ENCODE results near the gene GOLPH3L.
"Not testable (repeated sequence)": the region's sequence is repeated elsewhere in the genome, so short reads cannot be mapped to it uniquely, and the experiment has no call there.

GOLPH3L gene

DNA sequence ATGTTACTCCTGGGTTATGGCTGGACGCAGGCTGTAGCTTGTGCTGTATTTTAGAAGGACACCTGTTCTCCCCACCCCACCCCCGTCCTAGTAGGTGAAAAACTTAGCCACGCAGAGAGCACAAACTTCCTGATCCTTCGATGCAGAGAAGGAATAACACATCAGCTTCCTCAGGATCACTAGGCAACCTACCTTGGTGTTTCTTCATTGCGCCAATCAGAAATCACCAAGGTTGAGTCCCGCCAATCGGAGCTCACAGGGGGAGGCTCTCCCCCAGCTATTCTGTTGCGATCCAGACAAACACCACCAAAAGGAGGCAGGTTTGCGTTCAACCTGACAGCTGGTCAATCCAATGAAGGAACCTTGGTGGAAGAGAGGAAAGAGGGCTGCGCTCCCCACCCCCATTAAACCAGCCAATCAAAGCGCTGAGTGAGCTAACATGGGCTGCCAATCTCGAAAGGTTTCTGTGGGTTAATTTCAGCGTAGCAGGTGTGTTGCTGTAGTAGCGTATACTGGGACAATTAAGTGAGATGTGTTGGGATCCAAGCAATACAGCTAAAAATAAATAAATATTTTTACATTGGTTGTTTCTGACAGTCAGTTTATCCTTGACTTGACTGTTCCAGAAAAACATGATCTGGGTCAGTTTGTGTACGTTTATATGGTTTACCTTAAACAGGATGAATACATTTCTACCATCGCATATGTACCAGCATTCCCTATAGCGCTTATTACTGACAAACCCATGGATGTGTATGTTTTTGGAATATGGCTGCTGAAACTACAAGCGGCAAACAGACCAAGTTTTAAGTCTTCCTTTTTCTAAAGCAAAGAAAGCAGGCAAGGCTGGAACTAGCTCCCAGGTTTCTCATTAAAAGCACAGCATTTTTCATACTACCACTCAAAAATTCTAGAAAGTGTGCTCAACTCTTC lies at the start of gene GOLPH3L:
Gene GOLPH3L, minus strand, starts transcription at position 160 of the 933 bp plus-strand sequence. CDS start 2,316 bp downstream, outside the sequence.
- peak; percentile 35 to 100 (median 89) for DNase-seq

DNA sequence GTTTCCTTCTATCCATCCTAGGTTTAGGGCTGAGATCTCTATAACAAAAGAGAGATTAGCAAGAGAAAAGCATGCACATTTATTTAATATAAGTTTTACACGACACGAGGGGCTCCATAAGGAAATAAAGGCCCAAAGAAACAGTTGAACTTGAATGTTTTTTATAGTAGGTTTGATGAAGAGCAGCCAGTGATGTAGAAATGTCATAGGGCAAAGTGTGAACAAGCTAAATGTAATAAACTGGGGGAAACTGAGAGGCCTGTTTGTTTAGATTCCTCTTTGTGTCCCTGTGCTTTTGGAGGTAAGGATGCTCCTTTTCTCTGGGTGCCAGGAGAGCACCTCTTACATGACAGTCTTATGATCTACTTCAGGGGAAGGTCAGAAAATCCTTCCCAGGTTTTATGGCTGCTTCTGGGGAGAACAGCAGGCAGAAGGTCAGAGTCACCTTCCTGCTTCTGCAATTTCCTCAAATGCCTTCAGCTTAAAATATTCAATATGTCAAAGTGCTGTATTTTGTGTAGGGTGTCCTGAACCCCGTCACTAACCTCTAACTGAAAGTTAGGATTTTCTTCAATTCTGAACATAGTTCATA lies 33.3 kb upstream of the GOLPH3L start:
- no peak for DNase-seq

DNA sequence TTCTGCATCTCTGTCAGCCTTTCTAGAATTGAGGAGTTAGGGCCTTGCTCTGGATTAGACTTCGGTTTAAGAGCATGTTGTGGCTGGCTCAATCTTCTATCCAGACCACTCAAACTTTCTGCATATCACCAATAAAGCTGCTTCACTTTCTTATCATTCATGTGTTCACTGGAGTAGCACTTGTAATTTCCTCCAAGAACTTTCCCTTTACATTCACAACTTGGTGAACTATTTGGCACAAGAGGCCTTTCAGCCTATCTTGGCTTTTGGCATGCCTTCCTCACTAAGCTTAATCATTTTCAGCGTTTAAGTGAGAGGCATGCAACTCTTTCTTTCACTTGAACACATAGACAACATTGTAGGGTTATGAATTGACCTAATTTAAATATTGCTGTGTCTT lies 27.4 kb upstream of the GOLPH3L start:
- DNase-seq: no peak

DNA sequence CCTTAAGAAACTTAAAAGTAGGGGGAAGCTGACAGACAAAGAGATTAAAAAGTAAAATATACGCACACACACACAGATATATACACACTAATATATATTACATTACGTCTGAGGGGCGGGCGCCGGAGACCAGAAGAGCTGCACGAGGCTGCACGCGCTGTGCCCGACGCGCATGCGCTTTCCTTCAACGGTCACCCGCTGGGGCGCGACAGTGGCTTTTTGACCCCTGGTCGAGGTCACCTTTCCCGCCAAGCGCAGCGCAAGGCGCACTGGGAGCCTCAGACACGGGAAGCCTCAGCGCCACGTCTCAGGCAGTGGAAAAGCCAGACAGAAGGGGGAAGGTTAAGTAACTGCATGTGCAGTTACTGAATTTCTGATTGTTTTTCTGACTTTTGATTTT lies 23.7 kb upstream of the GOLPH3L start, which contains the start of gene HORMAD1:
Gene HORMAD1, minus strand, starts transcription at position 193 of the 400 bp plus-strand sequence. CDS start 1,390 bp downstream, outside the sequence.
- DNase-seq: no peak

DNA sequence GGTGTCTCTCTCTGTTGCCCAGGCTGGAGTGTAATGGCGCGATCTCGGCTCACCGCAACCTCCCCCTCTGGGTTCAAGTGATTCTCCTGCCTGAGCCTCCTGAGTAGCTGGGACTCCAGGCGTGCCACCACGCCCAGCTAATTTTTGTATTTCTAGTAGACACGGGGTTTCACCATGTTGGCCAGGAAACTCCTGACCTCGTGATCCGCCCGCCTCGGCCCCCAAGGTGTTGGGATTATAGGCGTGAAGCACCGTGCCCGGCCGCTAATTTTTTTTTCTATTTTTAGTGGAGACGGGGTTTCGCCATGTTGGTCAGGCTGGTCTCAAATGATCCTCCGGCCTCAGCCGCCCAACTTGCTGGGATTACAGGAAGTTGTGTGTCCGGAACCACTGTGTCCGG lies 23.1 kb upstream of the GOLPH3L start:
- no peak for DNase-seq

DNA sequence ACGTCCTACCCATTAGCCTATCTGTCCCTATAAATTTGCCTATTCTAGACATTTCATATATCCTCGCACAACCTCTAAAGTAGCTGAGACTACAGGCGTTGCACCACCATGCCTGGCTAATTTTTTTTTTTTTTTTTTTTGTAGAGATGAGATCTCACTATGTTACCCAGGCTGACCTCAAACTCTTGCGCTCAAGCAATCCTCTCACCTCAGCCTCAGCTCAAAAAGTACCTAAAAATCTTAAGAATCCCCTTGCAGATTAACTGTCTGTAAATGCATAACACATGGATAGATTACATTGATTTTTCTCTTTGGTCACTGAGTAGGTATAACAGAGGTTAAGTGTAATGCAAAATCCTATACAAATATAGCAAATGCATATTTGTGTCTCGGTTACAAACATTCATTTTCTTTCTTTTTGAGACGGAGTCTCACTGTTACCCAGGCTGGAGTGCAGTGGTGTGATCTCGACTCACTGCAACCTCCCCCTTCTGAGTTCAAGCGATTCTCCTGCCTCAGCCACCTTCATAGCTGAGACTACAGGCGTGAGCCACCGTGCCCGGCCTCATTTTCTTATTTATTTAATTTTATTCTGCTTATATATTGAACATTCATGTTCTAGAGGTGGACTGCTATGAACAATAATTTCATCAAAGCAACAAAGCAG lies 21.4 kb upstream of the GOLPH3L start:
- DNase-seq: no peak

DNA sequence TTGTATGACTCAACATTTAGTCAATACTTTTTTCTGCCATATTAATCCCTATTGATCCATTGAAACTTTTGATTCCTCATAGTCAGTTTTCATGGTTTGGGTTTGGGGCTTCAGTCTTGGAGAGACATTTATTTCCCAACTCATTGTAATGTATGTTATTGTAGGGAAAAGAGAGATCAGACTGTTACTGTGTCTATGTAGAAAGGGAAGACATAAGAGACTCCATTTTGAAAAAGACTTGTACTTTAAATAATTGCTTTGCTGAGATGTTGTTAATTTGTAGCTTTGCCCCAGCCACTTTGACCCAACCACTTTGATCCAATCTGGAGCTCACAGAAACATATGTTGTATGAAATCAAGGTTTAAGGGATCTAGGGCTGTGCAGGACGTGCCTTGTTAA lies 12.1 kb upstream of the GOLPH3L start:
- DNase-seq: not testable (repeated sequence)

DNA sequence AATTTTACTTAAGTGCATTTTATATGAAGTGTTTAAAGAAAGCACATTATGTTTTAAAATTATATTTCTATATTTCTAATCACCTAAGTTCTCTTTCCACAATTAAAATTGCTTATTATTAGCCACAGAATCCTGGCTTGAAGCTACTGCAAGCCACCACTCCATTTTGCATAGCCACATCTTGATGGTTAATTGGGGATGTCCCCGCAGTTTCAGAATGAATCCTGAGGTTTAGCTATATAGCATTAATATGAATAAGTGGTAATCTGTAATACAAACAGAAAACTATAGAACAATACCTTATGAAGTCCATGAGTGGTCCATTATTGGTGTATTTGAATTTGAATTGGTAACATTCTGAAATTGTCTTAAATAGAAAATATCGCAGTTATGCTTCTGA lies 11.6 kb upstream of the GOLPH3L start:
- DNase-seq: no peak

DNA sequence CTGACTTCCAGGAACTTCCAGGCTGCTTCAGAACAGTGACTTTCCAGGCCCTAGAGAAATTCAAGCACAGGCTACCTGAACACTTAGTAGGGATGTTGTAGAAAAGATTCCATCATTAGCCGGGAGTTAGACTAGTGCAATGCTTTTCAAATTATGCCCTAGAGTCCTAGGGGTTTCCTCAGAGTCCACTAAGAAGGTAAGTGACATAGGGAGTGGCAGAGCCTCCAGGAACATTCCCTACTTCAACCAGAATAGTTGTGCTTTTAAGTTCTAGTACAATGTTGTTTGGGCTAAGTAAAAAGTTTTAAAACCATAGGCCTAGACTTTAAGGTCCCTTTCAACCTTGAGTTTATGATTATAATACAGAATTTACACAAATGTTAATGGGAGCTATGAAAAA lies 9.1 kb upstream of the GOLPH3L start:
- no peak for DNase-seq

DNA sequence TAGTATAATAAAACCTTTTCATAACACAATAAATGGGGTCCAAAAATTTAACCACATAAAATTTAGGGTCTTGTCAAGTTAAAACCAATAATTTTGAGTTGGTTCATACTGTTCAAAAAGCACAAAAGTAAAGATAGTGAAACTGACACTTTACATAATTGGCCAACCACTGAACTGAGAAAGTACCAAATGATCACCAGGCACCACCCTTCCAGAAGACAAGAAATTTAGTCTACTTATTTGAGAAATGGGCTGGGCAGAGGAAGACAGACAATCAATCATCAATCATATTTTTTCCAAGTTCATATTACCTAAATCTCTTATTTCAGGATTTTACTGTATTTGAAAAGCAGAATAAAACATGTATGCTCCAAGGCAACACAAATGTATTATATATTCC lies 6.5 kb upstream of the GOLPH3L start:
- no peak for DNase-seq

DNA sequence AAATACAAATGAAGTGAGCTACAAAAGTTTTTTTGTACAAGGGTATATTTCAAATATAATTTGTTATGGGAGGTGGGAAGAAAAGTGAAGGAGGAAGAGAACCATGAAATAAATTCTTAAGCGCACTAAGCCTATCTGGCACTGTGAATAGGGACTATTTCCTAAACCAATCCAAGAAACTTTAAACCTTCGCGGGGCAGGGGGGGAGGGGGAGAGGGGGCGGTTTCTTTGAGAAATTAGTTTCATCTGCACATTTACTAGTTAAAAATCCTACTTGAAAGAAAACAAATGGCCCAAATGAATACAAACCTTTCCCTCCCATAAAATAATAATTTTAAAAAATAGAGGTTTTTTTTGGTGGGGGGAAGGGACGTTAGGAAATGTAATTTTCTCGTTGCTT lies 364 bp downstream of the GOLPH3L start:
- no peak for DNase-seq

DNA sequence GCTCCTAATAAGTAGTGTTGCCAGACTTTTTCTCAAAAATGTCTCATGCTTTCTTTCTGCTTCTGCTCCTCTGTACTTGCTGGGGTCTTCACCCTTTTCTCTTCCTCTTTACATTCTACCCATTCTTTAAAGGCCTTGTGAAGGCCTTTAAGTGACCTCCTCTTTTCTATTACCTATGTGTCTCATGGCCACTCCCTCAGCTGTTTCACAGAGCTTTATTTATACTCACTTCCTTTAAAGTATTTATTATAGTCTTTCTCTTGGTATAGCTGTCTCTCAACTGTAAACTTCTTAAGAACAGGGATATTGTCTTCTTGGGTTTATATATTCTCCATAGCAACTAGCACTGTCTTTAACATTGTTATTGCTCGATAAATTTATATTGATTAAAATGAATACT lies 792 bp downstream of the GOLPH3L start:
- no peak for DNase-seq

DNA sequence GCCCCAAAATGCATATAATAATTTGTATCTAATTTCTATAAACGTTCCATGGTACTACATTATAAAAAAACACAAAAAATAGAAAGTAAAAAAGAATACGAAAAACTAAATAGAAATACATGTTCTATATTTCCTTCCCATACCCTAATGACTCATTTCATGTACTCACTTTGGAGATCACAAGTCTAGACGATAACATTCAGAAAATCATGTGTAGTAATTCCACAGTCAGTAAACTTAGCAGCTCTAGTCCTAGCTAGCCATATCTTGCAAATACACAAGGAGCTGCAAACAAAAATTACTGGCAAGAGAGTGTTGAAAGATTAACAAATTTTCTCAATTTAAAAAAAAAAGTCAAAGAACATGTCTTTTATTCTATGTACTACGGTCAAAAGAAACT lies 1.4 kb downstream of the GOLPH3L start:
- DNase-seq: no peak

DNA sequence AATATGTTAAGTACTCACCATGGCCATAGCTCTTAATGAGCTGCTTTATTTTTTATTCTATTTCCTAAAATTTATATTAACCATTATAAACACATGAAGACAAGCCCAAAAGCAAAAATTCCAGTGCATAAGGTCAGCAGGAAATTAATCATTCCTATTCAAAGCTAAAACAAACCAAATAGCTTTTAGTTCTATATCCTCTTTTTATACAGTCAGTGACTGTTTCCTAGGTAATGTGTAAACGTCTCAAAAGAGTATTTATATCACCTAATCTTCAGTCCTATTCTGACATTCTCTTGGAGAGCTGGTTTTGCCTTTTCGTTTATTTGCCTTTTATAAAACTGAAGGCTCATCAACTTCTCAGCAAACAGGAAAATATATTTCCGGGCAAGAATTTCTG lies 4.2 kb downstream of the GOLPH3L start:
- no peak for DNase-seq

DNA sequence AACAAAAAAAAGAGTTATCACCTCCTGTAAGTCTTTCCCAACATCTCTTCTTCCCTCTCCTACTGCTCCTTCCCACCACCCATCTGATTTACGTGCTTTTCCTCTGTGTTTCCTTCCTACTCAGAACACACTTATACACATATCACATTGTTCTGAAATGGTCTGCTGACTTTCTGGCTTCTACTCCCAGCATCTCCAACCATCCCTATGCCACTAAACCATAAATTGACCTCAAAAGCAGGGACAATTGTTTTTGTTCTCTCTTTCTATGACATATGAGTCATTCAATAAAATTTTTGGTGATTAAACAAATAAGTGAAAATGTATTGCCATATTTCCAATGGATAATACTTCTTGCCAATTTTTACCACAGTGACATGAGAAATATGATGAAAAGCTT lies 8.2 kb downstream of the GOLPH3L start:
- DNase-seq: no peak

DNA sequence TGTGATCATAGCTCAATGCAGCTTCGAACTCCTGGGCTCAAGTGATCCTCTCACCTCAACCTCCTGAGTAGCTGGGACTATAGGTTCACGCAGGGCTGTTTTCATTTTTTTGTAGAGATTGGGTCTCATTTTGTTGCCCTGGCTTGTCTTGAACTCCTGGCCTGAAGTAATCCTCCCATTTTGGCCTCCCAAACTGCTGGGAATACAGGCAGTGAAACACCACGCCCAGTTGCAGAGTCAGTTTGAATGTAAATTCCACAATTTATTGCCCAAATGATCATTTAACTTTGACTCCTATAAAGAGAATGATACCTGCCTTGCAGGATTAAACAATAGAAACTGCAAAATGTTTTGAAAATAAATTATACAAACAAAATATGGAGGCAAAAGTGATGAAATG lies 10.7 kb downstream of the GOLPH3L start:
- no peak for DNase-seq

DNA sequence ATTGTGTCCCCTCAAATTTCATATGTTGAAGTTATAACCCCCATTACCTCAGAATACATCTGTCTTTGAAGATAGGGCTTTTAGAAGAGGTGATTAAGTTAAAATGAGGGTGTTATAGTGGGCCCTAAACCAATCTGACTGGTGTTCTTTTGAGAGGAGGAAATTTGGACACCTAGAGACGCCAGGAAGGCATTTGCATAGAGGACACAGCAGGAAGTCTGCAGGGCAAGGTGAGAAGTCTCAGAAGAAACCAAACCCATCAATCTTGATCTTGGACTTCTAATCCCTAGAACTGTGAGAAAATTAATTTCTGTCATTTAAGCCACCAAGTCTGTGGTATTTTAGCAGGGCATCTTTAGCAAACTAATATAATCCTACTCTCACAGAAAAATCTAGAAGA lies 13.0 kb downstream of the GOLPH3L start:
- no peak for DNase-seq

DNA sequence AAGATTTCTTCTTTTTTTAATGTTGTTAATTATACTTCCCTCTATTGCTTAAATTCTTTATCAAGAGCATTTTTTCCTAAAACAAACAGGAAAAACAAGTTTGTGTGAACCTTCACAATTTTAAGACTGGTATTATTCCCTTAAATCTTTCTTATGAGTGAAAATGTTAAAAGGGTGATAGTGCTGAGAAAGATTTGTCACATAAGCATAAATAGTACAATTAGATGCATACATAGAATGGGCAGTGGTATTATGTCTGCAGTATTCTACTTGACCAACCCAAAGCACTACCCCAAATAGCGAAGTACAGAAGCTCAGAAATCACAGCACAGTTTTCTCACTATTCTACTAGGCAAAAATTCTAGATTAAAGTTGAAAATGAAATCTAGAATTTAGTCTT lies 18.0 kb downstream of the GOLPH3L start:
- no peak for DNase-seq

DNA sequence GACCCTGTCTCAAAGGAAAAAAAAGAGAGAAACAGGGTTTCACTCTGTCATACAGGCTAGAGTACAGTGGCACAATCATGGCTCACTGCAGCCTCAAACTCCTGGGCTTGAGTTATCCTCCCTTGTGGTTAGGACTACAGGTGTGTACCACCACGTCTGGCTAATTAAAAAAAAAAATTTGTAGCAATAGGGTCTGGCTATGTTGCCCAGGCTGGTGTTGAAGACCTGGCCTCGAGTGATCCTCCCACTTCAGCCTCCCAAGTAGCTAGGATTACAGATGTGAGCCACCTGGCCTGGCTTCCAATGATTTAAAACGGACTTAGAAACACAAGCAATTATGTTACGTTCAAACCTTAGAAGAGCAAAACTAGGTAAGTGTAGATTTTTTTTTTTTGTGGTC lies 22.1 kb downstream of the GOLPH3L start:
- DNase-seq: no peak

DNA sequence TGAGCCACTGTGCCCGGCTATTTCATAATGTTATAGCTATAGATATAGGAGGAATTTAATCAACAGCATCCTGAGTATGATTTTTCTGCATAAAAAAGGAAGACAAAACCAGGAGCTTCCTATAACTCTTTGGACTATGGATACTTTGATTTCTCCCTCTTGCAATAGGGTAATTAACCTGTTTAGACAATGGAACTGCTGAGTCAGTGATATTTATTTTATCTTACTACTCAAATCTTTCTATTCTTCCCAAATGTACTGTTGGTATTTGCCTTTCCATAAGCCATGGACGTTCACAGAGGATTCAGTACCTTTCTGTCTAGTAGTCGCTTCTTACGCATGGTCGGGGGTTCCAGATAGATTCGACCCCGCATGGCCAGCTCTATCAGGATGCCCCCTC lies 33.6 kb downstream of the GOLPH3L start:
- DNase-seq: no peak

DNA sequence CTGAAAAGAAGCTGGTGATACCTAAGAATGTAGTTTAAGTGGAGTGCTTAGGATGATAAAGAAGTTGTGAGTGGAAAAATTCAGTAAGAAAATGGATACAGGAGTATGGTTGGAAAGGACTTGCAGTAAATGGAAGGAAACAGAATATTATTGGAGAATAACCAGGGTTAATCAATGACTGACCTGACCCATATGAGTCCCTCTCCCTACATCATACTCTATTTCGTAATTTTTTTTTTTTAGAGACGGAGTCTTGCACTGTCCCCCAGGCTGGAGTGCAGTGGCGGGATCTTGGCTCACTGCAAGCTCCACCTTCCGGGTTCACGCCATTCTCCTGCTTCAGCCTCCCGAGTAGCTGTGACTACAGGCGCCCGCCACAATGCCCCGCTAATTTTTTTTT lies 34.1 kb downstream of the GOLPH3L start:
- DNase-seq: no peak

DNA sequence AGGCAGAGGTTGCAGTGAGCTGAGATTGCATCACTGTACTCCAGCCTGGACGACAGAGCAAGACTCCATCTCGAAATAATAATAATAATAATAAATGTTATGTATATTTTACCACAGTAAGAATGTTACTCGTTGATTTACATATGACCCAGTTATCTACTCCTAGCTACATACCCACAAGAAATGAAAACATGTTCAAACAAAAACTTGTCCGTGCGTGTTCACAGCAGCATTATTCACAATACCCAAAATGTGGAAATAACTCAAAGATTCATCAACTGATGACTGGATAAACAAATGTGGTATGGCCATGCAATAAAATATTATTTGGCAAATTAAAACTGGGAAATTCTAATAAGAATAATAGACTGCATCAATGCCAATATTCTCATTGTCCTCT lies 35.8 kb downstream of the GOLPH3L start:
- DNase-seq: no peak

DNA sequence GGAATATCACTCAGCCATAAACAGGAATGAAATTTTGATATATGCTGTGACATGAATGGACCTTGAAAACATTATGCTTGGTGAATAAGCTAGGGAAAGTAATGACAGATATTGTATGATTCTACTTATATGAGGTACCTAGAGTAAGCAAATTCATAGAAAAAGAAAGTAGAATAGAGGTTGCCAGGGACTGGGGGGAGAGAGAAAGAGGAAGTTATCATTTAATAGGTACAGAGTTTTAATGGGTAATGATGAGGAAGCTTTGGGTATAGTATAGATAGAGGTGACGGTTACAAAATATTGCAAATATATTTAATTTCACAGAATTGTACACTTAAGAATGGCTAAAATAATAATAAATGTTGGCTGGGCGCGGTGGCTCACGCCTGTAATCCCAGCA lies 36.4 kb downstream of the GOLPH3L start:
- DNase-seq: no peak
